ENCODE measurements around the gene OGDH. TPM values are rescaled to one million over a fixed set of nuclear protein-coding genes. Genes with fewer than 3 reads are reported as not detected.
A peak's percentile ranks its signal among the peaks of the same experiment; 100 is the strongest.

The OGDH gene
- total and polyA plus RNA-seq, 2 of the 13 experiments (the other 11 are each of a cell fraction or from before 2014, with no cell fraction given) = 17.4 to 25.4 TPM

- peak; percentile 29; the same call in 1 of the 2 replicates for TF ChIP-seq ZBTB2 (CRISPR knock-in tag; IDR thresholded peaks at IDR 0.05; ENCODE audit: low read depth)
- TF ChIP-seq YY1 (IDR thresholded peaks at IDR 0.05; ENCODE audit: insufficient read depth, insufficient replicate concordance, low read depth, low read length) = no peak
- TF ChIP-seq PRDM4 (CRISPR knock-in tag; IDR thresholded peaks at IDR 0.05; ENCODE audit: borderline replicate concordance) = no peak
- TF ChIP-seq SIX1 (CRISPR knock-in tag; IDR thresholded peaks at IDR 0.05; ENCODE audit: borderline replicate concordance) = no peak
- no peak for TF ChIP-seq BRF2 (CRISPR knock-in tag; IDR thresholded peaks at IDR 0.05)
- TF ChIP-seq GZF1 (CRISPR knock-in tag; IDR thresholded peaks at IDR 0.05) = no peak
- TF ChIP-seq ZNF274 (CRISPR knock-in tag; IDR thresholded peaks at IDR 0.05) = peak; percentile 4; the same call in 1 of the 2 replicates
- TF ChIP-seq SP140L (CRISPR knock-in tag; IDR thresholded peaks at IDR 0.05; ENCODE audit: borderline replicate concordance) = no peak
- peak; percentile 37; the same call in 1 of the 2 replicates for TF ChIP-seq ZNF558 (CRISPR knock-in tag; IDR thresholded peaks at IDR 0.05; ENCODE audit: borderline replicate concordance)
- no peak for TF ChIP-seq RFXANK (CRISPR knock-in tag; IDR thresholded peaks at IDR 0.05)
- 0 out of 2 replicates have a peak, but pooled peaks have one; percentile 14 for TF ChIP-seq NCOA2 (CRISPR knock-in tag; IDR thresholded peaks at IDR 0.05)
- no peak for TF ChIP-seq MATR3 (CRISPR knock-in tag; IDR thresholded peaks at IDR 0.05)
- TF ChIP-seq BRCA1 (CRISPR knock-in tag; IDR thresholded peaks at IDR 0.05) = no peak
- TF ChIP-seq AGO2 (optimal IDR thresholded peaks at IDR 0.05; ENCODE audit: low read depth, low read length) = peak; percentile 90
- no peak; the same call in 1 of the 2 replicates for TF ChIP-seq ZBTB42 (CRISPR knock-in tag; IDR thresholded peaks at IDR 0.05)
- 0 out of 2 replicates have a peak, but pooled peaks have one; percentile 62 for TF ChIP-seq ZFP82 (CRISPR knock-in tag; IDR thresholded peaks at IDR 0.05; ENCODE audit: borderline replicate concordance)
- TF ChIP-seq TBX2 (CRISPR knock-in tag; IDR thresholded peaks at IDR 0.05; ENCODE audit: borderline replicate concordance) = peak; percentile 77
- no peak for TF ChIP-seq SSRP1 (CRISPR knock-in tag; IDR thresholded peaks at IDR 0.05)
- TF ChIP-seq ZNF598 (CRISPR knock-in tag; IDR thresholded peaks at IDR 0.05; ENCODE audit: borderline replicate concordance) = no peak
- peak; percentile 68; the same call in 1 of the 2 replicates for TF ChIP-seq ZNF580 (CRISPR knock-in tag; IDR thresholded peaks at IDR 0.05; ENCODE audit: borderline replicate concordance, low read depth)
- TF ChIP-seq PREB (CRISPR knock-in tag; IDR thresholded peaks at IDR 0.05) = no peak
- no peak for TF ChIP-seq ZFP36L2 (CRISPR knock-in tag; IDR thresholded peaks at IDR 0.05)
- no peak for TF ChIP-seq TCF7L2 (IDR thresholded peaks at IDR 0.05; ENCODE audit: low read depth, low read length)
- no peak for TF ChIP-seq KLF12 (CRISPR knock-in tag; IDR thresholded peaks at IDR 0.05; ENCODE audit: borderline replicate concordance)
- TF ChIP-seq ZNF143 (CRISPR knock-in tag; IDR thresholded peaks at IDR 0.05) = no peak
Measured at GRCh38 chr7:44606341-44607140, at the start of gene OGDH (continued).
